K562 (cell line): ENCODE results near the gene NECTIN4.

Experiments used
- FOXJ2 ChIP-seq: fragments of 200-800 bp; sonication (Bioruptor generic); IDR thresholded peaks from 2 replicates; pipeline ENCODE4 v1.6.1; 2016; ENCODE audit warnings: missing genetic modification characterization, missing compliant biosample characterization
- FOXP1 ChIP-seq: sonication (generic); formaldehyde crosslinking; IDR thresholded peaks from 2 replicates; pipeline ENCODE4 v1.8.0; 2022; ENCODE audit warnings: mild to moderate bottlenecking, missing genetic modification reagents
- HCFC1 ChIP-seq: IDR thresholded peaks from 2 replicates; pipeline ENCODE4 v1.6.1; 2012; ENCODE audit warnings: low read depth, low read length, improper control_type of control experiment
- MYBL2 ChIP-seq, 2 experiments: fragments of 450-650 bp in 1 of 2; sonication (generic) in 1 of 2; formaldehyde crosslinking in 1 of 2; IDR thresholded peaks; 2 replicates each; pipeline versions ENCODE4 v1.6.1 to v1.8.1; 2017 to 2022; ENCODE audit warnings: borderline replicate concordance in 1 of 2, inconsistent platforms in 1 of 2, low read depth in 1 of 2, mild to moderate bottlenecking in 1 of 2, missing genetic modification reagents in 1 of 2, moderate library complexity in 1 of 2
- NFATC3 ChIP-seq: fragments of 450-650 bp; IDR thresholded peaks from 2 replicates; pipeline ENCODE4 v1.6.1; 2017; ENCODE audit warnings: mild to moderate bottlenecking
- TRIM28 ChIP-seq: fragments of 450-650 bp; IDR thresholded peaks from 2 replicates; pipeline ENCODE4 v1.6.1; 2017
- XRCC3 ChIP-seq: fragments of 450-650 bp; IDR thresholded peaks from 2 replicates; pipeline ENCODE4 v1.6.1; 2017; ENCODE audit warnings: mild to moderate bottlenecking, moderate library complexity
- TF ChIP-seq, protein P1 (sequence below): fragments of 450-650 bp; formaldehyde crosslinking; IDR thresholded peaks from 2 replicates; pipeline ENCODE4 v1.4.0; 2022; ENCODE audit warnings: mild to moderate bottlenecking, moderate library complexity
- TF ChIP-seq, protein P2 (sequence below), 3 experiments: fragments of 200-800 bp in 1 of 3; fragments of 250-450 bp in 1 of 3; fragments of 450-650 bp in 1 of 3; sonication (Bioruptor Pico) in 1 of 3; sonication (Bioruptor generic) in 1 of 3; formaldehyde crosslinking in 1 of 3; IDR thresholded peaks; 2 replicates each; pipeline versions ENCODE4 v1.6.1 to v1.8.0; 2016 to 2022; ENCODE audit warnings: mild to moderate bottlenecking in 2 of 3, missing genetic modification characterization in 2 of 3, missing compliant biosample characterization in 1 of 3, moderate library complexity in 1 of 3
- TF ChIP-seq, protein P3 (sequence below), 3 experiments: IDR thresholded peaks in 2 of 3; conservative IDR thresholded peaks in 1 of 3; 2 replicates each; pipeline ENCODE4 v1.5.1; 2011 to 2012; ENCODE audit warnings: low read length in 3 of 3, mild to moderate bottlenecking in 3 of 3, control low read depth in 2 of 3, improper control_type of control experiment in 1 of 3, inconsistent platforms in 1 of 3, low read depth in 1 of 3, mixed read lengths in 1 of 3, moderate library complexity in 1 of 3; ENCODE audit not compliant: insufficient read depth in 2 of 3

GRCh38 chr1:161038523-161039153, 50.7 kb downstream of the NECTIN4 start, which contains the start of gene TSTD1:
- TF ChIP-seq NFATC3 = no peak
- no peak for TF ChIP-seq FOXJ2
- TF ChIP-seq, protein P1, sequence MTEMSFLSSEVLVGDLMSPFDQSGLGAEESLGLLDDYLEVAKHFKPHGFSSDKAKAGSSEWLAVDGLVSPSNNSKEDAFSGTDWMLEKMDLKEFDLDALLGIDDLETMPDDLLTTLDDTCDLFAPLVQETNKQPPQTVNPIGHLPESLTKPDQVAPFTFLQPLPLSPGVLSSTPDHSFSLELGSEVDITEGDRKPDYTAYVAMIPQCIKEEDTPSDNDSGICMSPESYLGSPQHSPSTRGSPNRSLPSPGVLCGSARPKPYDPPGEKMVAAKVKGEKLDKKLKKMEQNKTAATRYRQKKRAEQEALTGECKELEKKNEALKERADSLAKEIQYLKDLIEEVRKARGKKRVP (CRISPR knock-in tag) = no peak
- TF ChIP-seq TRIM28 = no peak
- no peak for TF ChIP-seq HCFC1
- TF ChIP-seq, protein P2, sequence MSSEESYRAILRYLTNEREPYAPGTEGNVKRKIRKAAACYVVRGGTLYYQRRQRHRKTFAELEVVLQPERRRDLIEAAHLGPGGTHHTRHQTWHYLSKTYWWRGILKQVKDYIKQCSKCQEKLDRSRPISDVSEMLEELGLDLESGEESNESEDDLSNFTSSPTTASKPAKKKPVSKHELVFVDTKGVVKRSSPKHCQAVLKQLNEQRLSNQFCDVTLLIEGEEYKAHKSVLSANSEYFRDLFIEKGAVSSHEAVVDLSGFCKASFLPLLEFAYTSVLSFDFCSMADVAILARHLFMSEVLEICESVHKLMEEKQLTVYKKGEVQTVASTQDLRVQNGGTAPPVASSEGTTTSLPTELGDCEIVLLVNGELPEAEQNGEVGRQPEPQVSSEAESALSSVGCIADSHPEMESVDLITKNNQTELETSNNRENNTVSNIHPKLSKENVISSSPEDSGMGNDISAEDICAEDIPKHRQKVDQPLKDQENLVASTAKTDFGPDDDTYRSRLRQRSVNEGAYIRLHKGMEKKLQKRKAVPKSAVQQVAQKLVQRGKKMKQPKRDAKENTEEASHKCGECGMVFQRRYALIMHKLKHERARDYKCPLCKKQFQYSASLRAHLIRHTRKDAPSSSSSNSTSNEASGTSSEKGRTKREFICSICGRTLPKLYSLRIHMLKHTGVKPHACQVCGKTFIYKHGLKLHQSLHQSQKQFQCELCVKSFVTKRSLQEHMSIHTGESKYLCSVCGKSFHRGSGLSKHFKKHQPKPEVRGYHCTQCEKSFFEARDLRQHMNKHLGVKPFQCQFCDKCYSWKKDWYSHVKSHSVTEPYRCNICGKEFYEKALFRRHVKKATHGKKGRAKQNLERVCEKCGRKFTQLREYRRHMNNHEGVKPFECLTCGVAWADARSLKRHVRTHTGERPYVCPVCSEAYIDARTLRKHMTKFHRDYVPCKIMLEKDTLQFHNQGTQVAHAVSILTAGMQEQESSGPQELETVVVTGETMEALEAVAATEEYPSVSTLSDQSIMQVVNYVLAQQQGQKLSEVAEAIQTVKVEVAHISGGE (CRISPR knock-in tag; IDR thresholded peaks at IDR 0.05) = no peak
- TF ChIP-seq, protein P3, sequence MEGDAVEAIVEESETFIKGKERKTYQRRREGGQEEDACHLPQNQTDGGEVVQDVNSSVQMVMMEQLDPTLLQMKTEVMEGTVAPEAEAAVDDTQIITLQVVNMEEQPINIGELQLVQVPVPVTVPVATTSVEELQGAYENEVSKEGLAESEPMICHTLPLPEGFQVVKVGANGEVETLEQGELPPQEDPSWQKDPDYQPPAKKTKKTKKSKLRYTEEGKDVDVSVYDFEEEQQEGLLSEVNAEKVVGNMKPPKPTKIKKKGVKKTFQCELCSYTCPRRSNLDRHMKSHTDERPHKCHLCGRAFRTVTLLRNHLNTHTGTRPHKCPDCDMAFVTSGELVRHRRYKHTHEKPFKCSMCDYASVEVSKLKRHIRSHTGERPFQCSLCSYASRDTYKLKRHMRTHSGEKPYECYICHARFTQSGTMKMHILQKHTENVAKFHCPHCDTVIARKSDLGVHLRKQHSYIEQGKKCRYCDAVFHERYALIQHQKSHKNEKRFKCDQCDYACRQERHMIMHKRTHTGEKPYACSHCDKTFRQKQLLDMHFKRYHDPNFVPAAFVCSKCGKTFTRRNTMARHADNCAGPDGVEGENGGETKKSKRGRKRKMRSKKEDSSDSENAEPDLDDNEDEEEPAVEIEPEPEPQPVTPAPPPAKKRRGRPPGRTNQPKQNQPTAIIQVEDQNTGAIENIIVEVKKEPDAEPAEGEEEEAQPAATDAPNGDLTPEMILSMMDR (IDR thresholded peaks at IDR 0.05 in 2 of 3, conservative IDR thresholded peaks at IDR 0.05 in 1 of 3; ENCODE audit: insufficient read depth in 2 of 3, low read depth in 1 of 3, low read length in 3 of 3) = no peak
- TF ChIP-seq FOXP1 (CRISPR knock-in tag) = no peak
- TF ChIP-seq XRCC3 = no peak
- no peak for TF ChIP-seq MYBL2 (IDR thresholded peaks at IDR 0.05; ENCODE audit: low read depth)
- TF ChIP-seq MYBL2 (CRISPR knock-in tag; IDR thresholded peaks at IDR 0.05; ENCODE audit: borderline replicate concordance) = no peak
